Measurements from ENCODE around the gene NCBP3.

DNA sequence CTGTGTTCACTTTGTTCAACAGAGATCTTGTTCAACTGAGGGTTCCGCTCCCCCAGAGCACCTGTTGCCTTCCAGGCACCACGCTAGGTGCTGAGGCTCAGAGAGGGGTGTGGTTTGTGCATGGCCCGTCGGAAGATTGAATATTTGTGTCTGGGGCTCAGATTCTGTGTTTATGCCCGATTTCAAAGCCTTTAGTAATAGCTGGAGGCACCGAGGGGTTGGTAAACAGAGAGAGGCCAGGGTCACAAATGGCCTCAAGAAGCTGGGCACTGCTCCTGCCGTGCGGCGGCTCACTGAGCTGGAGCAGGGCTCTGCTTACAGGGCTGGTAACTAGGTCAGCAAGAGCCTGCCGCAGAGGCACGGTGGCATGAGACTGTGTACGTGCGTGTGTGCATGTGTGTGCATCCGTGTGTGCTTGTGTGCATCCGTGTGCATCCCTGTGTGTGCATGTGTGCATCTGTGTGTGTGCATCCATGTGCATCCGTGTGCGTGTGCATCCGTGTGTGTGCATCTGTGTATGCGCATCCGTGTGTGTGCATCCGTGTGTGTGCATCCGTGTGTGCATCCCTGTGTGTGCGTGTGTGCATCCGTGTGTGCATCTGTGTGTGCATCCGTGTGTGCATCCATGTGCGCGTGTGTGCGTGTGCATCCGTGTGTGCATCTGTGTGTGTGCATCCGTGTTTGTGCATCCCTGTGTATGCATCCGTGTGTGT is 50.5 kb downstream of the NCBP3 start:
- TF ChIP-seq CTCF (IDR thresholded peaks at IDR 0.05), result peak in 1 of 7 experiments; percentile 15
- TF ChIP-seq POLR2A (IDR thresholded peaks at IDR 0.05), result no peak

Data from body of pancreas (tissue), 4 donors.